ENCODE data around the gene RUBCN.

Gene RUBCN

DNA sequence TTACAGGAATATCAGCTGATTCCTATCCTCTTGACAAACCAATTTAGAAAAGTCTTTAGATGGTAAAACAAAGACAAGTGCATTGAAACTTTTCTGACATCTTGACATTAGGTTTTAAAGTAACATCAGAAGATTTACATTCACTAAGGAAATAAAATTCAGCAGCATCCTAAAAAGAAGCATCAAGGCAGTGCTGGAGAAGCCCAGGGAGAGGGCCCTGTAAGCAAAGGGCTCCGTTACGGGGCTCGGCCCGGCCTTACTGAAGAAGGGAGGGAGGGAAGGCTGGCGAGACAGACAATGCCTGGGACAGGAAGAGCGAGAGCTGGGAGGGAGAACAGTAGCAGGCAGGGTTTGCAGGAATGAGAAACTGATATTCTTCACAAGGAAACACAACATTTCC, 39.3 kb downstream of the RUBCN start:
- H3K27me3 ChIP-seq (ENCODE audit: control insufficient read depth in 1 of 2, insufficient read depth in 2 of 2, low read length in 2 of 2) = no peaks in the 10 kb centered on the region
- H3K9ac ChIP-seq (ENCODE audit: low read depth in 1 of 2, low read length in 2 of 2) = no peak overlapping the region
- peaks cover 43 to 71% of the 10 kb centered on the region in 2 donors for H3K36me3 ChIP-seq (ENCODE audit: control insufficient read depth in 1 of 2, insufficient read depth in 2 of 2, low read length in 2 of 2)
- H3K4me1 ChIP-seq (ENCODE audit: control insufficient read depth in 1 of 2, insufficient read depth in 2 of 2, low read length in 2 of 2) = no peaks in the 10 kb centered on the region
- H3K27ac ChIP-seq (ENCODE audit: low read depth, low read length) = no peak overlapping the region
- no peaks in the 10 kb centered on the region for H3K9me3 ChIP-seq (ENCODE audit: control insufficient read depth in 1 of 2, low read length in 2 of 2)
- no peak overlapping the region for H3K4me3 ChIP-seq (ENCODE audit: low read depth in 1 of 2, low read length in 2 of 2)

DNA sequence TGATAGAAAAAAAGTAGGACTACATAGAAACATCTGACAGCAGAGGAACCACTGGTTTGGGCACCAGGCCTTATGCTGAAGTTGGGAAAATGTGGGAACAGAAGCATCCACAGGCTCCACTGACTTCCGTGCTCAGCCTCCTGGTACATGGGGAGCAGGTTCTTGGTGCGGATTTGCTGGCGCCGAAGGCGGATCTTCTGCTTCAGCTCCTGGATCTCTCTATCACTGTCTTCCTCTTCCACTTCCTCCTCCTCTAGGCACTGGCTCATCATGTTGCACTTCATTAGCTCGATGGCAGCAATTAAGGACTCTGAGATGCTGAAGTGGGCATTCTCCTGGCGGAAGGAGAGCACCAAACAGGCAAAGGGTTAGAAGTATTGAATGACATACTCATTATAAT, 42.5 kb downstream of the RUBCN start:
- Histone ChIP-seq H3K4me3 (ENCODE audit: low read depth in 1 of 2, low read length in 2 of 2) (no peak overlapping the region), H3K36me3 (ENCODE audit: control insufficient read depth in 1 of 2, insufficient read depth in 2 of 2, low read length in 2 of 2) (peaks cover 35 to 73% of the 10 kb centered on the region in 2 donors), H3K9me3 (ENCODE audit: control insufficient read depth in 1 of 2, low read length in 2 of 2) (no peaks in the 10 kb centered on the region), H3K9ac (ENCODE audit: low read depth in 1 of 2, low read length in 2 of 2) (no peak overlapping the region), H3K27me3 (ENCODE audit: control insufficient read depth in 1 of 2, insufficient read depth in 2 of 2, low read length in 2 of 2) (no peaks in the 10 kb centered on the region), H3K4me1 (ENCODE audit: control insufficient read depth in 1 of 2, insufficient read depth in 2 of 2, low read length in 2 of 2) (no peaks in the 10 kb centered on the region), H3K27ac (ENCODE audit: low read depth, low read length) (no peak overlapping the region)

DNA sequence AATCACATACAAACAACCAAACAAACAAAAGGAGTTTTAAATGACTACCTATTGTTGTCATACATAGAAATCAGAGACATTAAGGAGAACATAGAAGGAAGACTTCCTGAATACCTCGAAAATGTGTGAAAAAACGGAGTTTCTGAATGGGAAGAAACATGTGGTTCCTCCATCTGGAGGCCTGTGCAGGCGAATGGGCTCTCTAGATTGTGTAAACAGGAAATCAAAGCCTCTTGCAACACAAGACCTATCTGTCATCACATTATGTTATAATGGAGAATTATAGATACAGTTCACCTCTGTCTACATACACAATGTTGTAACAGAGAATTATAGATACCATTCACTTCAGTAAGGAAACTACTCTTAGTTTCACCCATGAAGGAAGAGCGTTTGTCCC, 44.1 kb downstream of the RUBCN start:
- no peaks in the 10 kb centered on the region for H3K4me1 ChIP-seq (ENCODE audit: control insufficient read depth in 1 of 2, insufficient read depth in 2 of 2, low read length in 2 of 2)
- peaks cover 26 to 77% of the 10 kb centered on the region in 2 donors for H3K36me3 ChIP-seq (ENCODE audit: control insufficient read depth in 1 of 2, insufficient read depth in 2 of 2, low read length in 2 of 2)
- no peak overlapping the region for H3K4me3 ChIP-seq (ENCODE audit: low read depth in 1 of 2, low read length in 2 of 2)
- H3K27ac ChIP-seq (ENCODE audit: low read depth, low read length) = no peak overlapping the region
- H3K9me3 ChIP-seq (ENCODE audit: control insufficient read depth in 1 of 2, low read length in 2 of 2) = no peaks in the 10 kb centered on the region
- no peak overlapping the region for H3K9ac ChIP-seq (ENCODE audit: low read depth in 1 of 2, low read length in 2 of 2)
- H3K27me3 ChIP-seq (ENCODE audit: control insufficient read depth in 1 of 2, insufficient read depth in 2 of 2, low read length in 2 of 2) = no peaks in the 10 kb centered on the region

DNA sequence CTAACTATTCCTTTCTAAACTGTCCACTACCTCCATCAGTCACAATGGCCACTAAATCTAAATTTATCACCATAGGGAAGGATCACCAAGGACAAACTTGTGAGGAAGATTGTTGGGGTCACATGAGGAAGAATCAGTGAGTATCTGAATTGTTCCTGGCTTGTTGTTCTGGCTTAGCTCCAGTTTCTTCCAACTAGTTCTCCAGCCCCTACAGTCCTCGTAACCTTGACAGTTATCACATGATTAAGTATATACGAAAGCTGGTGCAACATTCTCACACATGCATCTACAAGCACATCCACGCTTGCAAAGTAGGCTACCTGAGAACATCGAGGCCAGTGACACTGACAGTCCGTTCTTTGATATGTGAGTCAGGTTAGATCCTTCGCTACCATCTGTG, 46.0 kb downstream of the RUBCN start:
- Histone ChIP-seq H3K36me3 (ENCODE audit: control insufficient read depth in 1 of 2, insufficient read depth in 2 of 2, low read length in 2 of 2) (peaks cover 20 to 74% of the 10 kb centered on the region in 2 donors), H3K27me3 (ENCODE audit: control insufficient read depth in 1 of 2, insufficient read depth in 2 of 2, low read length in 2 of 2) (no peaks in the 10 kb centered on the region), H3K9ac (ENCODE audit: low read depth in 1 of 2, low read length in 2 of 2) (no peak overlapping the region), H3K4me3 (ENCODE audit: low read depth in 1 of 2, low read length in 2 of 2) (no peak overlapping the region), H3K27ac (ENCODE audit: low read depth, low read length) (no peak overlapping the region), H3K4me1 (ENCODE audit: control insufficient read depth in 1 of 2, insufficient read depth in 2 of 2, low read length in 2 of 2) (no peaks in the 10 kb centered on the region), H3K9me3 (ENCODE audit: control insufficient read depth in 1 of 2, low read length in 2 of 2) (no peaks in the 10 kb centered on the region)

DNA sequence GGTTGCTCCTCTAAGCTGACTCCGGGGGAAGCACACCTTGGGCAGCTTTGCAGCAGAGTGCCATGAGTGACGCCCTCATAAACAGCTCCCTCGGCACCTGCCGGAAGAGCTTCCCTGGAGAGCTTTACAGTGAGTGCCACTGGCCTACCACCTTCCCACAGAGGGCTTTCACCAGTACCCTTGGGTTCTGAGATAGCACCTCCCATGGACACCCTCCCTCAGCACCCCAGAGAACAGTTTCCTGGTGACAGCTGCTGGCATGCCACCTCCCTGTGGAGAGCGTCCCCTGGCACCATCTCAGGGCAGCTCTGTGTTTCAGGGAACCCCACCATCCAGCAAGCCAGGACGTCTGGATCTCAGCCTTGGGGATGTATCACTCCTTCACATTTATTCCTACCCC, 49.1 kb downstream of the RUBCN start:
- H3K4me3 ChIP-seq (ENCODE audit: low read depth in 1 of 2, low read length in 2 of 2) = no peak overlapping the region
- H3K9ac ChIP-seq (ENCODE audit: low read depth in 1 of 2, low read length in 2 of 2) = no peak overlapping the region
- peaks cover 23 to 65% of the 10 kb centered on the region in 2 donors for H3K36me3 ChIP-seq (ENCODE audit: control insufficient read depth in 1 of 2, insufficient read depth in 2 of 2, low read length in 2 of 2)
- H3K4me1 ChIP-seq (ENCODE audit: control insufficient read depth in 1 of 2, insufficient read depth in 2 of 2, low read length in 2 of 2) = no peaks in the 10 kb centered on the region
- H3K27ac ChIP-seq (ENCODE audit: low read depth, low read length) = no peak overlapping the region
- no peaks in the 10 kb centered on the region for H3K27me3 ChIP-seq (ENCODE audit: control insufficient read depth in 1 of 2, insufficient read depth in 2 of 2, low read length in 2 of 2)
- H3K9me3 ChIP-seq (ENCODE audit: control insufficient read depth in 1 of 2, low read length in 2 of 2) = no peaks in the 10 kb centered on the region

DNA sequence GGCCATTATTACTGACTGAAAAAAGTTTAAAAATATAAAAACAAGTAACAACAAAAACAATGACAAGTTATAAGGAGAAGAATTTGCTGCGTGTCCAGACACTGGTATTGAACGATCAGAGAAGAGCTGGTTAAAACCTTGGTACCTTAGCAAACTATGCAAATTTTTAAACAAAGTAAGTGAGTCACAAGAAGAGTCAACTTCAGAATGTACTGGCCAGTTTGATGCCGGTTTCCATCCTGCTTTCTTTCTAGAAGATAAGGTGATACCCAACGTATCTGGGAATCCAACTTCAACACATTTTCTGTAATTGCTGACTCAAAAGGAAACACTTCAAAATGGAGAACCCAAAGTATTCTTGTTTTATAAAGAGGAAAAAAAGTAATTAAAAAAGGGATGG, 49.8 kb downstream of the RUBCN start:
- no peak overlapping the region for H3K27ac ChIP-seq (ENCODE audit: low read depth, low read length)
- no peaks in the 10 kb centered on the region for H3K27me3 ChIP-seq (ENCODE audit: control insufficient read depth in 1 of 2, insufficient read depth in 2 of 2, low read length in 2 of 2)
- no peaks in the 10 kb centered on the region for H3K4me1 ChIP-seq (ENCODE audit: control insufficient read depth in 1 of 2, insufficient read depth in 2 of 2, low read length in 2 of 2)
- peaks cover 30 to 65% of the 10 kb centered on the region in 2 donors for H3K36me3 ChIP-seq (ENCODE audit: control insufficient read depth in 1 of 2, insufficient read depth in 2 of 2, low read length in 2 of 2)
- H3K4me3 ChIP-seq (ENCODE audit: low read depth in 1 of 2, low read length in 2 of 2) = no peak overlapping the region
- H3K9ac ChIP-seq (ENCODE audit: low read depth in 1 of 2, low read length in 2 of 2) = no peak overlapping the region
- no peaks in the 10 kb centered on the region for H3K9me3 ChIP-seq (ENCODE audit: control insufficient read depth in 1 of 2, low read length in 2 of 2)

DNA sequence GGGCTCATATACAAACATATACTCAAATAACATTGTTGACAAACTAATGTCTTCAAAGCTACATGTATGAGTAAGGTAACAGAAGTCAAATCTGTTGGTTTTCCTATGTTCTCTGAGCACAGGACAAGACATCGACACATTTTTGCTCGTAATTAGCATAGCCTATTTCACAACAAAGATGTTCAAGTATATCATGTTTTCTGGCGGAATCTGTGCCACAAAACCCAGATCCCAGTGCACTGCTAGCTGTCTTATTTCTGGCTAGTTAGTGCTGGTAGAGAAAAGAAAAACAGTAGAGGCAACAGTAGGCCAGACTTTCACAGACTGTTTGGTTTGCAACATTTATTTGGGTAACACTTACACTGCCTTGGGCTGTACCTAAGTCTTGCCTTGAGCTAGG, 51.2 kb downstream of the RUBCN start:
- Histone ChIP-seq H3K4me1 (ENCODE audit: control insufficient read depth in 1 of 2, insufficient read depth in 2 of 2, low read length in 2 of 2) (no peaks in the 10 kb centered on the region), H3K9me3 (ENCODE audit: control insufficient read depth in 1 of 2, low read length in 2 of 2) (no peaks in the 10 kb centered on the region), H3K27ac (ENCODE audit: low read depth, low read length) (no peak overlapping the region), H3K9ac (ENCODE audit: low read depth in 1 of 2, low read length in 2 of 2) (no peak overlapping the region), H3K4me3 (ENCODE audit: low read depth in 1 of 2, low read length in 2 of 2) (no peak overlapping the region), H3K27me3 (ENCODE audit: control insufficient read depth in 1 of 2, insufficient read depth in 2 of 2, low read length in 2 of 2) (no peaks in the 10 kb centered on the region), H3K36me3 (ENCODE audit: control insufficient read depth in 1 of 2, insufficient read depth in 2 of 2, low read length in 2 of 2) (peaks cover 32 to 64% of the 10 kb centered on the region in 2 donors)

DNA sequence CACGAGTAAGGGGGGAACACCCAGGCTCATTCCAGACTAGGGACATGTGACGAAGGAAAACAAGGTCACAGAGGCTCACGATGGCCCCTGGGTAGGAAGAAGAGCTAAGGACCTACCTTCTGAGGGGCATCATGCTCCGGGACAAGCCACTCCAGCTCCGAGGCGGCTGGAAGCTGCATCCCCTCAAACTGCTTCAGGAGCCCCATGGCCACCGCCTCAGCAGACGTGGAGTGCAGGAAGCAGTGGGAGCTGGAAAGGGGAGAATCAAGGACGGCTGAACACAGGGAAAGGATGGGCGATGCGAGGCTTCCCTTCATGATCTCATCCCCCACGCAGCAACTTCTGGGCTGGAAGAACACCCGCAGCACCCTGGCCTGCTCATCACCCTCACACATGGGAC, 53.5 kb downstream of the RUBCN start:
- H3K9me3 ChIP-seq (ENCODE audit: control insufficient read depth in 1 of 2, low read length in 2 of 2) = no peaks in the 10 kb centered on the region
- no peaks in the 10 kb centered on the region for H3K4me1 ChIP-seq (ENCODE audit: control insufficient read depth in 1 of 2, insufficient read depth in 2 of 2, low read length in 2 of 2)
- H3K4me3 ChIP-seq (ENCODE audit: low read depth in 1 of 2, low read length in 2 of 2) = no peak overlapping the region
- H3K36me3 ChIP-seq (ENCODE audit: control insufficient read depth in 1 of 2, insufficient read depth in 2 of 2, low read length in 2 of 2) = peaks cover 32 to 58% of the 10 kb centered on the region in 2 donors
- no peaks in the 10 kb centered on the region for H3K27me3 ChIP-seq (ENCODE audit: control insufficient read depth in 1 of 2, insufficient read depth in 2 of 2, low read length in 2 of 2)
- H3K9ac ChIP-seq (ENCODE audit: low read depth in 1 of 2, low read length in 2 of 2) = no peak overlapping the region
- no peak overlapping the region for H3K27ac ChIP-seq (ENCODE audit: low read depth, low read length)

DNA sequence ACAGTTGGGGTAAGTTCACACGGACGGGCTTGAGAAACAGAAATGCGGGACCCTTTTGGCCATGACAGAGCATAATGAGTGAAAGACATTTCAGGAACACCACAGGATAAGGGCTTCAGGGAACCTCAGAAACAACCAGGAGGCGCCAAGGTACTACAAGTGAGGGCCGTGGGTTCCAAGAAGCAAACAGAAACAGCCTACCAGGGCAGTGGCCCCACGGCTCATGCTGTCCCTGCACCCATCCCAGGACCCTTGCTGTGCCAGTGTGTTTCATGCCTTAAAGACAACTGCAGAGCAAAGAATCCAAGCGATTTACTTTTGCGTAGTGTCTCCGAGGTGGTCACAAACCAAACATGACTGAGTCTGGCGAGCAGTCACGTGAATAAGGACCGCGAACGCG, 54.0 kb downstream of the RUBCN start:
- H3K4me3 ChIP-seq (ENCODE audit: low read depth in 1 of 2, low read length in 2 of 2) = no peak overlapping the region
- H3K36me3 ChIP-seq (ENCODE audit: control insufficient read depth in 1 of 2, insufficient read depth in 2 of 2, low read length in 2 of 2) = peaks cover 32 to 60% of the 10 kb centered on the region in 2 donors
- no peaks in the 10 kb centered on the region for H3K27me3 ChIP-seq (ENCODE audit: control insufficient read depth in 1 of 2, insufficient read depth in 2 of 2, low read length in 2 of 2)
- H3K9ac ChIP-seq (ENCODE audit: low read depth in 1 of 2, low read length in 2 of 2) = no peak overlapping the region
- H3K4me1 ChIP-seq (ENCODE audit: control insufficient read depth in 1 of 2, insufficient read depth in 2 of 2, low read length in 2 of 2) = no peaks in the 10 kb centered on the region
- H3K9me3 ChIP-seq (ENCODE audit: control insufficient read depth in 1 of 2, low read length in 2 of 2) = no peaks in the 10 kb centered on the region
- H3K27ac ChIP-seq (ENCODE audit: low read depth, low read length) = no peak overlapping the region

DNA sequence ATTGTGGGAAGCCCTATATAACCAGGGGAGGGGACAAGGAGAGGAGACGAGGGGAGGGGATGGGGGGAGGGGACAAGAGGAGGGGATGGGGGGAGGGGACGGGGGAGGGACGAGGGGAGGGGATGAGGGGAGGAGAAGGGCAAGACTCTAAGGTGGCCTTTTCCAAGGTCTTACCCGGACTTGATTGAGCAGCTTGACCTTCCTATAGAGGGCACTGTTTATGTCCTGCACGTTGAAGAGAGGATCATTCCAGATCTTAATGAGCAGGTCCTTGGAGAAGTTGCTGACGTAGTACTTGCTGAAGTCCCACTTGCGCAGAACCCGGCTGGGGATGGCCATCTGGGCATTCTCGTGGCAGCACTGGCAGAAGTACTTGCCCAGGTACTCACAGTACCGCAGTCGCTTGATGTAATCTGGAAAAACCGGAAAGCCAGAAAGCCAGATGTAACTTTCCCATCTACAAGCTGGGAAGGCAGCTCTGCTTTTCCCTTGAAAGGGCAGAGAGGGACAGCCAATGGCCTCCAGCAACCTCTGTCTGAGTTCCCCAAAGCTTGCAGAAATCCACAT, 55.7 kb downstream of the RUBCN start:
- H3K27ac ChIP-seq (ENCODE audit: low read depth, low read length) = no peak overlapping the region
- H3K27me3 ChIP-seq (ENCODE audit: control insufficient read depth in 1 of 2, insufficient read depth in 2 of 2, low read length in 2 of 2) = no peaks in the 10 kb centered on the region
- H3K4me3 ChIP-seq (ENCODE audit: low read depth in 1 of 2, low read length in 2 of 2) = no peak overlapping the region
- no peak overlapping the region for H3K9ac ChIP-seq (ENCODE audit: low read depth in 1 of 2, low read length in 2 of 2)
- H3K9me3 ChIP-seq (ENCODE audit: control insufficient read depth in 1 of 2, low read length in 2 of 2) = no peaks in the 10 kb centered on the region
- H3K36me3 ChIP-seq (ENCODE audit: control insufficient read depth in 1 of 2, insufficient read depth in 2 of 2, low read length in 2 of 2) = peaks cover 39 to 60% of the 10 kb centered on the region in 2 donors
- no peaks in the 10 kb centered on the region for H3K4me1 ChIP-seq (ENCODE audit: control insufficient read depth in 1 of 2, insufficient read depth in 2 of 2, low read length in 2 of 2)

DNA sequence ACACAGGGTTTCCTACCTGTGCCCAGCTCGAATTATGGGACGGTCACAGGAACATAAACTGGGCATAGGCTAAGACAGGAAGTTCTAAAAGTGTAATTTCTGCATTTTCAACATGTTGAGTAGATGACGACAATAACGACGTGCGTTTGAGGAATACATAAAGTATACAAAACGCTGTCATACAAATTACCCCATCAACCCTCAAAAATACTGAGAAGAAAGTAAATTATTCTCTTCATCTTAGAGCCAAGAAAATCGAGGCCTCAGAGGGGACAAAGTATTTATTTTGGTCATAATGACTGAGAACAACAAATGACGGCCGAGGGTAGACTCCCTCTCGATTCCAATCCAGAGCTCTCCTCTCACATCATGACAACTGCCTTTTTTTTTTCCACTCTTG, 60.8 kb downstream of the RUBCN start:
- Histone ChIP-seq H3K36me3 (ENCODE audit: control insufficient read depth in 1 of 2, insufficient read depth in 2 of 2, low read length in 2 of 2) (peaks cover 11 to 67% of the 10 kb centered on the region in 2 donors), H3K9me3 (ENCODE audit: control insufficient read depth in 1 of 2, low read length in 2 of 2) (no peaks in the 10 kb centered on the region), H3K27ac (ENCODE audit: low read depth, low read length) (no peak overlapping the region), H3K9ac (ENCODE audit: low read depth in 1 of 2, low read length in 2 of 2) (no peak overlapping the region), H3K4me1 (ENCODE audit: control insufficient read depth in 1 of 2, insufficient read depth in 2 of 2, low read length in 2 of 2) (peaks cover 3 to 6% of the 10 kb centered on the region in 2 donors), H3K27me3 (ENCODE audit: control insufficient read depth in 1 of 2, insufficient read depth in 2 of 2, low read length in 2 of 2) (no peaks in the 10 kb centered on the region), H3K4me3 (ENCODE audit: low read depth in 1 of 2, low read length in 2 of 2) (no peak overlapping the region)
